MCF 10A (cell line): ENCODE measurements around the gene CRADD. TPM values are rescaled to one million over a fixed set of nuclear protein-coding genes. Genes with fewer than 3 reads are reported as not detected.

ENCODE experiments used
- BruUV-seq: library from RNA; stranded (reverse); fragments of 400-500 nt; replicated peaks from 2 replicates; lab custom pipeline; 2021; lab: Mats Ljungman, UMichigan
- CTCF ChIA-PET: fragments of 300-600 bp; sonication (Branson Sonifier 250); formaldehyde crosslinking; extraction: SDS; loops from one replicate; lab custom pipeline; 2021; ENCODE audit warnings: antibody characterized with exemption, inconsistent platforms; lab: Yijun Ruan, JAX
- POLR2A ChIA-PET: fragments of 300-600, 350-650 bp; sonication (Branson Sonifier 250); formaldehyde crosslinking; extraction: SDS; loops from one replicate; lab custom pipeline; 2020; ENCODE audit warnings: antibody characterized with exemption, inconsistent platforms; lab: Yijun Ruan, JAX
- DNase-seq: peaks from one replicate; pipeline ENCODE4 v3.0.0-alpha.2; 2018; ENCODE audit not compliant: unreplicated experiment
- H3K27ac Mint-ChIP-seq: one replicate; pipeline ENCODE4 v1.8.0; 2022; ENCODE audit warnings: mild to moderate bottlenecking, low read depth, mixed read lengths; ENCODE audit not compliant: unreplicated experiment
- H3K27me3 Mint-ChIP-seq: one replicate; pipeline ENCODE4 v1.8.0; 2022; ENCODE audit warnings: mixed read lengths; ENCODE audit not compliant: insufficient read depth, unreplicated experiment
- H3K36me3 Mint-ChIP-seq: one replicate; pipeline ENCODE4 v1.8.0; 2022; ENCODE audit warnings: mild to moderate bottlenecking, moderate library complexity, mixed read lengths; ENCODE audit not compliant: insufficient read depth, unreplicated experiment
- H3K4me1 Mint-ChIP-seq: one replicate; pipeline ENCODE4 v1.8.0; 2022; ENCODE audit warnings: mixed read lengths; ENCODE audit not compliant: insufficient read depth, unreplicated experiment
- H3K4me3 Mint-ChIP-seq: one replicate; pipeline ENCODE4 v1.8.0; 2022; ENCODE audit warnings: mild to moderate bottlenecking, moderate library complexity, mixed read lengths; ENCODE audit not compliant: unreplicated experiment
- H3K9me3 Mint-ChIP-seq: one replicate; pipeline ENCODE4 v1.8.0; 2022; ENCODE audit warnings: mixed read lengths; ENCODE audit not compliant: unreplicated experiment
- CTCF ChIP-seq: fragments of 200-600 bp; IDR thresholded peaks from one replicate; pipeline ENCODE4 v1.8.0; 2022; ENCODE audit warnings: antibody characterized with exemption, mild to moderate bottlenecking; ENCODE audit not compliant: unreplicated experiment
- intact Hi-C: fragments of 100-400 bp; cut with micrococcal nuclease; formaldehyde crosslinking; loops from 2 replicates; pipeline ENCODE4 v1.14.1; 2022
- total RNA-seq: library from RNA; stranded (reverse); gene quantifications from 2 replicates; pipeline ENCODE4 v1.2.3, GENCODE V29; 2022

The CRADD gene
- total RNA-seq, 1 experiment from 2014 or later = 15.4 TPM

DNA sequence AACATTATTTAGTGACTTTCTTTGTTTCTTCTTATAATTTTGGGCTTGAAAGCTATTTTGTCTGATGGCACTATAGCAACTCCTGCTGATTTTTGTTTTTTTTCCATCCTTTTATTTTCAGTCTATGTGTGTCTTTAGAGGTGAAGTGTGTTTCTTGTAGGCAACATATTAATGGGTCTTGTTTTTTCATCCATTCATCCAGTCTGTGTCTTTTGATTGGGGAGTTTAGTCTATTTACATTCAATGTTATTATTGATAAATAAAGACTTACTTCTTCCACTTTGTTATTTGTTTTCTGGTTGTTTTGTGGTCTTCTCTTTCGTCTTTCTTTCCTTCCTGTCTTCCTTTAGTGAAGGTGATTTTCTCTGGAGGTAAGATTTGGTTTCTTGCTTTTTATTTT, 198.0 kb downstream of the CRADD start:
- BruUV-seq = no TSS peak
- CTCF ChIA-PET = no interaction called here
- peaks cover 6% of the 10 kb centered on the region for H3K36me3 Mint-ChIP-seq
- no peak overlapping the region for H3K4me3 Mint-ChIP-seq
- DNase-seq = no peak
- no peak for TF ChIP-seq CTCF
- no peaks in the 10 kb centered on the region for H3K27me3 Mint-ChIP-seq
- POLR2A ChIA-PET = interaction anchor here (1.1 kb wide), 1 partner anchor 16 kb away, joined by 3 read pairs; no protein-coding TSS in a partner anchor
- H3K9me3 Mint-ChIP-seq = peaks cover 42% of the 10 kb centered on the region
- H3K27ac Mint-ChIP-seq = no peak overlapping the region
- intact Hi-C loops = no loop called here
- H3K4me1 Mint-ChIP-seq = no peaks in the 10 kb centered on the region

- peaks cover 6% of the 10 kb centered on the region for H3K36me3 Mint-ChIP-seq
These were observed 199.2 kb downstream of the CRADD start for GRCh38 chr12:93876360-93876759.

DNA sequence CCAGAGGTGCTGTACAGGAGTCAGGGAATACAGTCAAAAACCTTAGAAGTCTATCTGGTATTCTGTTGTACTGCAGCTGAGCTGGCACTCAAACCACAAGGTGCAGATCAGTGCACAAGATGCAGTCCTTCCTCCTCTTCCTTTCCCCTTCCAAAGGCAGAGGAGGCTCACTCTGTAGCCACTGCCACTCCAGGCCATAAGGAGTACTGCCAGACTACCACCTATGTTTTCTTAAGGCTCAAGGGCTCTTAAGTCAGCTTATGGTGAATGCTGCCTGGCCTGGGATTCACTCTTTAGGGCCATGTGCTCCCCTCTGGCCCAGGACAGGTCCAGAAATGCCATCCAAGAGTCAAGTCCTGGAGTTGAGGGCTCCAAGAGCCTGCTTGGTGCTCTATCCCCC, 200.3 kb downstream of the CRADD start:
- BruUV-seq = no TSS peak
- intact Hi-C loops = no loop called here
- Mint-ChIP-seq H3K9me3 (peaks cover 36% of the 10 kb centered on the region), H3K36me3 (peaks cover 2% of the 10 kb centered on the region), H3K4me3 (no peak overlapping the region), H3K27ac (no peak overlapping the region), H3K4me1 (no peaks in the 10 kb centered on the region), H3K27me3 (no peaks in the 10 kb centered on the region)
- no peak for DNase-seq
- POLR2A ChIA-PET = interaction anchor here (0.7 kb wide), 1 partner anchor 317 kb away, joined by 3 read pairs; no protein-coding TSS in a partner anchor
- CTCF ChIA-PET = no interaction called here
- TF ChIP-seq CTCF = no peak

More at GRCh38 chr12:93876360-93876759, 199.2 kb downstream of the CRADD start:
- ChIA-PET CTCF (no interaction called here), POLR2A (no interaction called here)
- intact Hi-C loops = no loop called here
- no peak for TF ChIP-seq CTCF
- peaks cover 40% of the 10 kb centered on the region for H3K9me3 Mint-ChIP-seq
- H3K4me1 Mint-ChIP-seq = no peaks in the 10 kb centered on the region
- H3K27me3 Mint-ChIP-seq = no peaks in the 10 kb centered on the region
- no peak overlapping the region for H3K27ac Mint-ChIP-seq
- DNase-seq = no peak
- BruUV-seq = no TSS peak
- H3K4me3 Mint-ChIP-seq = no peak overlapping the region

DNA sequence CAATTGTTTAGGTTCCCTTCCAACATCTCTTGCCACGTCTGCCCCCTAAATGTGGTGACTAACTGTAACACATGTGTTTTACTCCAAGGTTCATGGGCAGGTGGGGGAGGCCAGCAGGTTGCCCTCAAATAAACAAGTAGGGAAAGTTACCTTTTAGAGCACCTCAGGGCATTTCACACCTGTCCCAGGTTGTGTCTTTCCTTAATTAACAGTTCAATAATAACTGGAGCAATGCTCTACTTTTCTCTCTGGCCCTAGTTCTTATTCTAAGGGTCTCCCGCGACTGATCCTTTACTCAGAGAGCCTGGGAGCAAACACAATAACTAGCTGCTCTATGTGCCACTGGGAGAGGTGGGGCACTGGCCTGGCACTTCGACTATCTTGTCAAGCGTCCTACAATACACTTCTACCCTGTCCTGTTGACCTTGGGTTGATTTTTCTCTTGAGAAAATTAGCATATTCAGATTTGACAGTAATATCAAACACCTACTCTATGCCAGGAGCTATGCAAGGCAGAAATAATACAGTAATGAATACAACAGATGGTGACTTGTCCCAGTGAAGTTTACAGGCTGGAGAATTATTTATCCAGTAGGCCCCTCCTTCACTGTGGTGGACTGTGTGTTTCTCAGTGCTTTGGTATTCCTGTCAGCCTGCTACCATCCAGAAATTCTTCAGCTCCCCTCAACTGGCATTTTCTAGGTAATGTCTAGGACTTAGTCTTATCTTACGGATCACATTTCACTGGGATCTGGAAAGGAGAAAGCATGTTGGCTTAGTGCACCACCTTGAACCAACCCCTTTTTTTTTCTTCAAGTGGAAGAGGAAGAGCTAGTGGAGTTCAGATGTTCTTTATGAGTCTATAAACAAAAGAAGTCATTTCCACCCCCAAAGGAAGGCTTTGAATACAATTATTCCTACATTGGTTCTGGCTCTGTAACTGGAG, 202.6 kb downstream of the CRADD start:
- Mint-ChIP-seq H3K27me3 (no peaks in the 10 kb centered on the region), H3K4me3 (no peak overlapping the region), H3K9me3 (peaks cover 22% of the 10 kb centered on the region), H3K27ac (no peak overlapping the region), H3K36me3 (no peaks in the 10 kb centered on the region), H3K4me1 (no peaks in the 10 kb centered on the region)
- ChIA-PET POLR2A (no interaction called here), CTCF (interaction anchor here (1.0 kb wide), 1 partner anchor 221 kb away, joined by 4 read pairs; no protein-coding TSS in a partner anchor)
- TF ChIP-seq CTCF = no peak
- no peak for DNase-seq
- no TSS peak for BruUV-seq
- intact Hi-C loops = no loop called here
